Sigmoid colon (tissue), 7 donors: ENCODE measurements around the gene PTPN6. TPM values are rescaled to one million over a fixed set of nuclear protein-coding genes. Genes with fewer than 3 reads are reported as not detected.
A peak's percentile ranks its signal among the peaks of the same experiment; 100 is the strongest.

Source experiments
- DNase-seq: peaks from one replicate; pipeline ENCODE4 v3.0.0-alpha.2; 2019
- H3K27ac ChIP-seq, 4 donors: fragments of 200-600 bp; sonication (generic); one replicate each; pipeline ENCODE4 v1.5.1; 2016 to 2019; ENCODE audit warnings: mild to moderate bottlenecking in 1 of 4
- H3K27me3 ChIP-seq, 3 donors: fragments of 200-600 bp; sonication (generic); one replicate each; pipeline ENCODE4 v1.5.1; 2019; ENCODE audit warnings: mild to moderate bottlenecking in 1 of 3
- H3K36me3 ChIP-seq, 4 donors: fragments of 200-600 bp; sonication (generic); one replicate each; pipeline ENCODE4 v1.5.1; 2016 to 2019
- H3K4me1 ChIP-seq, 4 donors: fragments of 200-600 bp; sonication (generic); one replicate each; pipeline ENCODE4 v1.5.1; 2017 to 2019
- H3K4me3 ChIP-seq, 4 donors: fragments of 200-600 bp; sonication (generic); one replicate each; pipeline ENCODE4 v1.5.1; 2017 to 2019; ENCODE audit warnings: mild to moderate bottlenecking in 2 of 4, moderate library complexity in 1 of 4
- H3K9me3 ChIP-seq, 4 donors: fragments of 200-600 bp in 3 of 4; sonication (generic) in 3 of 4; one replicate each; pipeline versions ENCODE4 v1.5.1 to v1.6.1; 2013 to 2019
- EP300 ChIP-seq, 4 donors: sonication (generic); formaldehyde crosslinking; IDR thresholded peaks; one replicate each; pipeline ENCODE4 v1.6.1; 2017; ENCODE audit warnings: antibody characterized with exemption in 4 of 4
- POLR2A ChIP-seq, 2 donors: fragments of 450-650 bp; IDR thresholded peaks; one replicate each; pipeline ENCODE4 v1.6.1; 2016; ENCODE audit warnings: antibody characterized with exemption in 2 of 2, mild to moderate bottlenecking in 2 of 2, moderate library complexity in 2 of 2
- POLR2AphosphoS5 ChIP-seq, 4 donors: sonication (generic); formaldehyde crosslinking; IDR thresholded peaks; one replicate each; pipeline ENCODE4 v1.6.1; 2017; ENCODE audit warnings: antibody characterized with exemption in 4 of 4
- WGBS, 2 donors: extraction: QIAGEN DNeasy Blood & Tissue Kit; methylation state at CpG; one replicate each; pipeline ENCODE4 v1.1.7; 2013; 5-methylcytosine and 5-hydroxymethylcytosine counted together
- intact Hi-C: fragments of 100-400 bp; cut with DNase I; formaldehyde crosslinking; loops from one replicate; pipeline ENCODE4 v1.15.1; 2023
- polyA plus RNA-seq, 3 donors: library from polyadenylated mRNA; stranded (reverse); fragments of 200-250 nt; gene quantifications; one replicate each; pipeline ENCODE4 v1.2.3, GENCODE V29; 2013
- total RNA-seq, 4 donors: library from RNA; depleted of rRNA; stranded (reverse); fragments of >200 nt; gene quantifications; one replicate each; pipeline ENCODE4 v1.1.0, GENCODE V29; 2016
- TF ChIP-seq, protein P1 (sequence below), 4 experiments: fragments of 450-650 bp in 3 of 4; fragments of 200-600 bp in 1 of 4; IDR thresholded peaks; one replicate each; pipeline ENCODE4 v1.5.1; 2016 to 2019; ENCODE audit warnings: antibody characterized with exemption in 4 of 4, mild to moderate bottlenecking in 3 of 4, moderate library complexity in 2 of 4
- donor health status: healthy with polysubstance abuse.
- donor health status: Bipolar disorder and iron deficiency.
- donor health status: healthy.

PTPN6 gene
- total and polyA plus RNA-seq, 7 donors, result 5.3 to 92.4 (median 13.6) TPM

DNA sequence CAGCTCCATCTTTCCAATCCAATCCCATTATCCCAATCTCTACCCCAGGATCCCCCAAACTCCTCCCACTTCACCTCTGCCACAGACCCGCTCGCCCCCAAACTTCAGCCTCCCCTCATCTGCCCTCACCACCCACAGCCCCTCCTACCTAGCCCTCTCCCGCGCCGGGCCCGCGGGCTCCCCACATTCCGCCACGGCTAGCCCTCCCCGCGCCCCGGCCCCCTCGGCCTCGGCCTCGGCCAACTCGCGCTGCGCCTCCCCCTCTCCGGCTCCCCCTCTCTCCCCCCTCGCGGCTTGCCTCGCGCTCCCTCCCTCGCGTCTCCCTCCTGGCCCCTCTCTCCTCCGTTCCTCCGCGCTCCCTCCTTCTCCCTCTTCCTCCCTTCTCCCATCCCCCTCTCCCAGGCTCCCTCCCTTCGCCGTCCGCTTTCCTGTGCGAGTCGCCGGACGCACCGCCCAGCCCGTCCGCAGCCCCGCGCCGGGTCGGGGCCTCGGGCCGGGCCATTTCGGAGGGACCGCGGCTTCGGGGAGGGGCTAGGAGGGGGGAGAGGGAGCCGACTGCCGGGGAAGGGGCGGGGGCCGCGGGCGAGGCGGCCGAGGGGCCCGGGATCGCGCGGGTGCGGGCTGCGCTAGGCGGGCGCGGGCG, 23.7 kb upstream of the PTPN6 start, which contains the start of gene ATN1:
TSS of gene ATN1 (plus strand) at position 581 of the 643 bp plus-strand sequence. CDS start 6,043 bp downstream, outside the sequence.
- Histone ChIP-seq H3K4me3 (peak within 1 kb of the TSS; percentile 84 to 99 (median 98)), H3K9me3 (no peaks in the 10 kb centered on the region), H3K27ac (peak within 1 kb of the TSS; percentile 97 to 100 (median 99)), H3K36me3 (peaks cover 0 to 13% (median 2%) of the 10 kb centered on the region in 4 donors), H3K4me1 (peaks cover 4 to 76% (median 67%) of the 10 kb centered on the region in 4 donors), H3K27me3 (no peaks in the 10 kb centered on the region)
- TF ChIP-seq EP300 (IDR thresholded peaks at IDR 0.05), result no peak
- TF ChIP-seq, protein P1, sequence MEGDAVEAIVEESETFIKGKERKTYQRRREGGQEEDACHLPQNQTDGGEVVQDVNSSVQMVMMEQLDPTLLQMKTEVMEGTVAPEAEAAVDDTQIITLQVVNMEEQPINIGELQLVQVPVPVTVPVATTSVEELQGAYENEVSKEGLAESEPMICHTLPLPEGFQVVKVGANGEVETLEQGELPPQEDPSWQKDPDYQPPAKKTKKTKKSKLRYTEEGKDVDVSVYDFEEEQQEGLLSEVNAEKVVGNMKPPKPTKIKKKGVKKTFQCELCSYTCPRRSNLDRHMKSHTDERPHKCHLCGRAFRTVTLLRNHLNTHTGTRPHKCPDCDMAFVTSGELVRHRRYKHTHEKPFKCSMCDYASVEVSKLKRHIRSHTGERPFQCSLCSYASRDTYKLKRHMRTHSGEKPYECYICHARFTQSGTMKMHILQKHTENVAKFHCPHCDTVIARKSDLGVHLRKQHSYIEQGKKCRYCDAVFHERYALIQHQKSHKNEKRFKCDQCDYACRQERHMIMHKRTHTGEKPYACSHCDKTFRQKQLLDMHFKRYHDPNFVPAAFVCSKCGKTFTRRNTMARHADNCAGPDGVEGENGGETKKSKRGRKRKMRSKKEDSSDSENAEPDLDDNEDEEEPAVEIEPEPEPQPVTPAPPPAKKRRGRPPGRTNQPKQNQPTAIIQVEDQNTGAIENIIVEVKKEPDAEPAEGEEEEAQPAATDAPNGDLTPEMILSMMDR (IDR thresholded peaks at IDR 0.05), result no peak
- peak in 1 of 2 donors; percentile 39 for TF ChIP-seq POLR2A (IDR thresholded peaks at IDR 0.05)
- peak; percentile 80 to 94 (median 87) for TF ChIP-seq POLR2AphosphoS5 (IDR thresholded peaks at IDR 0.05)
- 1% methylated on average over 66 of the region's 66 CpGs for whole genome bisulfite sequencing, 2 donors
- peak; percentile 97 for DNase-seq
- intact Hi-C loops, result loop anchor here (1.0 kb wide), 1 partner anchor 10 kb away; no protein-coding TSS in a partner anchor

DNA sequence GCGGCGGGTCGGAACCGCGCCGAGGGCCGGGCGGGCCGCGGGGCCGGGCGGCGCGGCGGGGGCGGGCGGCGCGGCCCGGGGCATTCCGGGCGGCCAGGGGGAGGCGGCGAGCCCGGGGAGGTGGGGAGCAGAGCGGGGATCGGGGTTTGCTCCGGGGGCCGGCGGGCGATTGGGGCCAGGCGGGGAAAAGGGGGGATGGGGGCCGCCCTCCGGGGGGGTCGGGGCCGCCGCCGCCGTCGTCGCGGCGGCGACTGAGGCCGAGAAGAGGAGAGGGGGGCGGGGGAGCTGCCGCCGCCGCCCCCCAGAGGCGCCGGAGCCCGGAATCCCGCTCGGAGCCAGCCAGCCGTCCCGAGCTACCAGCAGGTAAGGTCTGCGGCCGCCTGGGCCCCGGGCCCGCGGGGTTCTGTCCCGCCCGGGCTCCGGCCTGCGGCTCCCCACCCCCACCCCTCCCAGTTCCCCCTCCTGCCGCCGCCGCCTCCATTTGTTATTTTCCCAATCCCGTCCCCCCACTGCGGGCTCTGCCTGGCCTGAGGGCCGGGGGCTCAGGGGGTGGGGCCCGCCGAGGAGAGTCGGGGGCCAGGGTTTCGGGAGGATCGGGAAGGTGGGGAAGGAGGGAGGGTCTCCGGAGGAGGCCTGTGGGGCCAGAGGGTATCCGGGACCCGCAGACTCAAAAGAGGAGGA, 23.0 kb upstream of the PTPN6 start:
- Histone ChIP-seq H3K36me3 (peaks cover 0 to 8% (median 2%) of the 10 kb centered on the region in 4 donors), H3K4me1 (peaks cover 4 to 82% (median 74%) of the 10 kb centered on the region in 4 donors), H3K4me3 (peak overlapping the region; percentile 84 to 99 (median 98)), H3K27me3 (no peaks in the 10 kb centered on the region), H3K27ac (peak overlapping the region; percentile 97 to 100 (median 99)), H3K9me3 (no peaks in the 10 kb centered on the region)
- TF ChIP-seq POLR2AphosphoS5 (IDR thresholded peaks at IDR 0.05), result peak in 2 of 4 donors; percentile 15 to 48
- TF ChIP-seq, protein P1 (IDR thresholded peaks at IDR 0.05), result no peak
- TF ChIP-seq POLR2A (IDR thresholded peaks at IDR 0.05), result peak in 1 of 2 donors; percentile 7
- WGBS, 2 donors, result 1% methylated on average over 79 of the region's 79 CpGs
- intact Hi-C loops, result loop anchor here (1.0 kb wide), 1 partner anchor 9 kb away; no protein-coding TSS in a partner anchor
- no peak for DNase-seq

- intact Hi-C loops, result loop anchor here (1.0 kb wide), 1 partner anchor 8 kb away; no protein-coding TSS in a partner anchor
- WGBS, 2 donors, result 9 to 22% methylated on average over 19 of the region's 19 CpGs
- peak overlapping the region; percentile 97 to 100 (median 99) for H3K27ac ChIP-seq
Observed at GRCh38 chr12:6928703-6929407, 22.3 kb upstream of the PTPN6 start.

More at GRCh38 chr12:6928703-6929407, 22.3 kb upstream of the PTPN6 start:
- Histone ChIP-seq H3K4me1 (peaks cover 4 to 83% (median 77%) of the 10 kb centered on the region in 4 donors), H3K36me3 (peaks cover 0 to 8% (median 8%) of the 10 kb centered on the region in 4 donors), H3K27me3 (no peaks in the 10 kb centered on the region), H3K9me3 (no peaks in the 10 kb centered on the region), H3K4me3 (peak overlapping the region; percentile 84 to 99 (median 98))
- no peak for DNase-seq
- TF ChIP-seq POLR2AphosphoS5 (IDR thresholded peaks at IDR 0.05) (no peak), EP300 (IDR thresholded peaks at IDR 0.05) (no peak), POLR2A (IDR thresholded peaks at IDR 0.05) (no peak)
- TF ChIP-seq, protein P1 (IDR thresholded peaks at IDR 0.05), result no peak
